Measurements from ENCODE around the gene FUNDC2. TPM values are rescaled to one million over a fixed set of nuclear protein-coding genes. Genes with fewer than 3 reads are reported as not detected.

Gene FUNDC2
- total and polyA plus RNA-seq, 2 experiments from 2014 or later, result 57.7 to 87.5 TPM

DNA sequence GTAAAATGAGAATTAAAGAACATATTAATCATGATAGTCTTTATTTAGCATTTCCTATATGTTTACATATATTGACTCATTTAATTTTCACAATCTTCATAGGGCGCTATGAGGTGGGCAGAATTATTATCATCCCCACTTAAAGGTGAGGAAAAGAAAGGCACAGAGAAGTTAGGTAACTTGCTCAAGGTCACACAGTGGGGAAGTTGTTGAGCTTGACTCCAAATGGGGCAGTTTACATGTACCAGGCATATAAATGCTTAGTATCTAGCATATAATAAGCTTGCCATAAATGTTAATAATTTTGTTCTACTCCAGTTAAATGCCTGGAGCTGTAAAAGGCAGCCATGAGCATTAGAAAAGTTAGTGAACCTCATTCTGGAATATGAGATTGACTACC, 42.8 kb downstream of the FUNDC2 start:
- Histone ChIP-seq H3K36me3 (replicated peaks; ENCODE audit: insufficient read depth, low read depth) (no peaks in the 10 kb centered on the region), H2AFZ (no peak overlapping the region), H3K4me2 (peak overlapping the region; percentile 82), H3K9me3 (ENCODE audit: low read depth) (no peaks in the 10 kb centered on the region), H3K4me3 (no peak overlapping the region), H4K20me1 (ENCODE audit: insufficient read depth, poor library complexity, severe bottlenecking) (no peaks in the 10 kb centered on the region), H3K27me3 (no peaks in the 10 kb centered on the region), H3K4me1 (ENCODE audit: insufficient read depth) (peaks cover 6% of the 10 kb centered on the region), H3K27ac (no peak overlapping the region), H3K79me2 (peaks cover 24% of the 10 kb centered on the region), H3K9me2 (replicated peaks; ENCODE audit: insufficient read depth) (no peaks in the 10 kb centered on the region)
- no peak for TF ChIP-seq EZH2phosphoT487 (IDR thresholded peaks at IDR 0.05; ENCODE audit: low read depth, severe bottlenecking, unreplicated experiment)
- TF ChIP-seq, protein P1, sequence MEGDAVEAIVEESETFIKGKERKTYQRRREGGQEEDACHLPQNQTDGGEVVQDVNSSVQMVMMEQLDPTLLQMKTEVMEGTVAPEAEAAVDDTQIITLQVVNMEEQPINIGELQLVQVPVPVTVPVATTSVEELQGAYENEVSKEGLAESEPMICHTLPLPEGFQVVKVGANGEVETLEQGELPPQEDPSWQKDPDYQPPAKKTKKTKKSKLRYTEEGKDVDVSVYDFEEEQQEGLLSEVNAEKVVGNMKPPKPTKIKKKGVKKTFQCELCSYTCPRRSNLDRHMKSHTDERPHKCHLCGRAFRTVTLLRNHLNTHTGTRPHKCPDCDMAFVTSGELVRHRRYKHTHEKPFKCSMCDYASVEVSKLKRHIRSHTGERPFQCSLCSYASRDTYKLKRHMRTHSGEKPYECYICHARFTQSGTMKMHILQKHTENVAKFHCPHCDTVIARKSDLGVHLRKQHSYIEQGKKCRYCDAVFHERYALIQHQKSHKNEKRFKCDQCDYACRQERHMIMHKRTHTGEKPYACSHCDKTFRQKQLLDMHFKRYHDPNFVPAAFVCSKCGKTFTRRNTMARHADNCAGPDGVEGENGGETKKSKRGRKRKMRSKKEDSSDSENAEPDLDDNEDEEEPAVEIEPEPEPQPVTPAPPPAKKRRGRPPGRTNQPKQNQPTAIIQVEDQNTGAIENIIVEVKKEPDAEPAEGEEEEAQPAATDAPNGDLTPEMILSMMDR (IDR thresholded peaks at IDR 0.05; ENCODE audit: poor library complexity), result no peak
- no peak for TF ChIP-seq EZH2 (IDR thresholded peaks at IDR 0.05; ENCODE audit: borderline replicate concordance)
- WGBS (ENCODE audit: low lambda C conversion rate, missing lambda C conversion rate), result 64% methylated on average over 1 of the region's 1 CpG
- no peak for DNase-seq (ENCODE audit: low spot score)

DNA sequence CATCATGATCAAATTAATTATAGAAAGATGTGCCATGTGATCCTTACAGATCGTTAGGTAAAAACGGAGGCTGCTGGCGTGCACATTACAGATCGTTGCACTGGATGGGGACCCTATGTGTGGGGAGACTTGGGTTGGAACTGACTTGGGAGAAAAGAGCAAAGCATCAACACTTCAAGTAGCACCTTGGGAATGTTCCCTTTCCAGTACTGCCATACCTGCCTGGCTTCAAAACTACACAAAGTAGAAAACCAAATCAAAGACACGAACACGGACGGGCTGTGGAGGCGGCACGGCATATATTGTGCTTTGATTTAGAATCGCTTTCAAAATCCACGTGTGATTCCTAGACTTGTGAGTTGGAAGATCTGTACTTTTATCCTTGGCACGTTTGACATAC, 43.4 kb downstream of the FUNDC2 start:
- WGBS (ENCODE audit: low lambda C conversion rate, missing lambda C conversion rate), result 52% methylated on average over 12 of the region's 12 CpGs
- Histone ChIP-seq H3K4me3 (peak overlapping the region; percentile 79), H3K36me3 (replicated peaks; ENCODE audit: insufficient read depth, low read depth) (no peaks in the 10 kb centered on the region), H3K4me1 (ENCODE audit: insufficient read depth) (peaks cover 6% of the 10 kb centered on the region), H3K27ac (peak overlapping the region; percentile 97), H2AFZ (peak overlapping the region; percentile 85), H3K9me2 (replicated peaks; ENCODE audit: insufficient read depth) (no peaks in the 10 kb centered on the region), H3K27me3 (no peaks in the 10 kb centered on the region), H3K9me3 (ENCODE audit: low read depth) (no peaks in the 10 kb centered on the region), H4K20me1 (ENCODE audit: insufficient read depth, poor library complexity, severe bottlenecking) (no peaks in the 10 kb centered on the region), H3K4me2 (peak overlapping the region; percentile 82), H3K79me2 (peaks cover 24% of the 10 kb centered on the region)
- DNase-seq (ENCODE audit: low spot score), result no peak
- TF ChIP-seq, protein P1 (IDR thresholded peaks at IDR 0.05; ENCODE audit: poor library complexity), result no peak
- TF ChIP-seq EZH2phosphoT487 (IDR thresholded peaks at IDR 0.05; ENCODE audit: low read depth, severe bottlenecking, unreplicated experiment), result no peak
- no peak for TF ChIP-seq EZH2 (IDR thresholded peaks at IDR 0.05; ENCODE audit: borderline replicate concordance)

DNA sequence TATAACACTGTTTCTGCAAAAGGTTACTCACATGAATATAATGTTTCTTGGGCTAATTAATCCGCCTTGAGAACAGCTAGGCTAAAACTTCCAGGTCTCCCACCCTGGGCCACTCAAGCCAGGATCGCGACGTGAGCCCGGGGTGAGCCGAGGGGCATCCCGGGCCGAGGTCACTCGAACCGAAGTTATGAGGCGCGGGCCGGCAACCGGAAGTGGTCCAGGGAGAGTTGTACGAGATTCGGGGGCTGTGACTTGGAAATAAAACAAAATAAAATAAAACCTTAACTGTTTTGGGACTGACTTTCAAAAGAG, 44.0 kb downstream of the FUNDC2 start:
- H4K20me1 ChIP-seq (ENCODE audit: insufficient read depth, poor library complexity, severe bottlenecking), result no peaks in the 10 kb centered on the region
- TF ChIP-seq EZH2 (IDR thresholded peaks at IDR 0.05; ENCODE audit: borderline replicate concordance) (no peak), EZH2phosphoT487 (IDR thresholded peaks at IDR 0.05; ENCODE audit: low read depth, severe bottlenecking, unreplicated experiment) (no peak)
- TF ChIP-seq, protein P1 (IDR thresholded peaks at IDR 0.05; ENCODE audit: poor library complexity), result no peak
- H3K36me3 ChIP-seq (replicated peaks; ENCODE audit: insufficient read depth, low read depth), result no peaks in the 10 kb centered on the region
- H2AFZ ChIP-seq, result peak overlapping the region; percentile 85
- peak overlapping the region; percentile 82 for H3K4me2 ChIP-seq
- peaks cover 6% of the 10 kb centered on the region for H3K4me1 ChIP-seq (ENCODE audit: insufficient read depth)
- no peak for DNase-seq (ENCODE audit: low spot score)
- H3K27me3 ChIP-seq, result no peaks in the 10 kb centered on the region
- H3K9me3 ChIP-seq (ENCODE audit: low read depth), result no peaks in the 10 kb centered on the region
- H3K4me3 ChIP-seq, result peak overlapping the region; percentile 79
- no peaks in the 10 kb centered on the region for H3K9me2 ChIP-seq (replicated peaks; ENCODE audit: insufficient read depth)
- peak overlapping the region; percentile 97 for H3K27ac ChIP-seq
- H3K79me2 ChIP-seq, result peaks cover 24% of the 10 kb centered on the region
- WGBS (ENCODE audit: low lambda C conversion rate, missing lambda C conversion rate), result 30% methylated on average over 16 of the region's 16 CpGs
